ENCODE results near the gene JAG1.
"Not testable (repeated sequence)": the region's sequence is repeated elsewhere in the genome, so short reads cannot be mapped to it uniquely, and the experiment has no call there.

The JAG1 gene

GRCh38 chr20:10629946-10630650, 43.7 kb downstream of the JAG1 start:
- TF ChIP-seq CTCF (conservative IDR thresholded peaks at IDR 0.05) (no peak), ZFX (IDR thresholded peaks at IDR 0.05) (no peak)
- H3K27ac ChIP-seq = no peak overlapping the region

- H3K27ac ChIP-seq = no peak overlapping the region
- TF ChIP-seq CTCF (conservative IDR thresholded peaks at IDR 0.05) = no peak
- no peak for TF ChIP-seq ZFX (IDR thresholded peaks at IDR 0.05)
These were observed 46.9 kb downstream of the JAG1 start for GRCh38 chr20:10626896-10627295.

GRCh38 chr20:10625641-10626040, 48.2 kb downstream of the JAG1 start:
- H3K27ac ChIP-seq = no peak overlapping the region
- TF ChIP-seq ZFX (IDR thresholded peaks at IDR 0.05) = no peak
- TF ChIP-seq CTCF (conservative IDR thresholded peaks at IDR 0.05) = no peak

- H3K27ac ChIP-seq = no peak overlapping the region
These were observed 51.0 kb downstream of the JAG1 start for GRCh38 chr20:10622657-10623418.

GRCh38 chr20:10621149-10621548, 52.6 kb downstream of the JAG1 start:
- H3K27ac ChIP-seq = no peak overlapping the region
- TF ChIP-seq ZFX (IDR thresholded peaks at IDR 0.05) (no peak), CTCF (conservative IDR thresholded peaks at IDR 0.05) (no peak)

More at GRCh38 chr20:10622657-10623418, 51.0 kb downstream of the JAG1 start:
- no peak for TF ChIP-seq CTCF (conservative IDR thresholded peaks at IDR 0.05)

GRCh38 chr20:10619427-10619826, 54.4 kb downstream of the JAG1 start:
- TF ChIP-seq ZFX (IDR thresholded peaks at IDR 0.05) = no peak
- TF ChIP-seq CTCF (conservative IDR thresholded peaks at IDR 0.05) = no peak

GRCh38 chr20:10618611-10619245, 55.1 kb downstream of the JAG1 start:
- no peak overlapping the region for H3K27ac ChIP-seq

More at GRCh38 chr20:10619427-10619826, 54.4 kb downstream of the JAG1 start:
- no peak overlapping the region for H3K27ac ChIP-seq

GRCh38 chr20:10617549-10618133, 56.2 kb downstream of the JAG1 start:
- H3K27ac ChIP-seq = not testable (repeated sequence)

More at GRCh38 chr20:10618611-10619245, 55.1 kb downstream of the JAG1 start:
- no peak for TF ChIP-seq CTCF (conservative IDR thresholded peaks at IDR 0.05)
- TF ChIP-seq ZFX (IDR thresholded peaks at IDR 0.05) = no peak

Measured in C4-2B (cell line).